Activated CD4-positive, alpha-beta T cell treated with anti-CD3 and anti-CD28 coated beads, Interleukin-2, Interleukin-4, amounts not matched to agents 100 ng/mL and 50 ng/mL, durations not matched to agents 16 hours and 8 hours (primary cell): ENCODE data around the gene P2RY6.

Source experiments
- DNase-seq: peaks from one replicate; pipeline ENCODE4 v3.0.0-alpha.2; 2020; ENCODE audit warnings: low spot score

P2RY6 gene

GRCh38 chr11:73337846-73338245, 65.7 kb downstream of the P2RY6 start:
- DNase-seq: no peak

GRCh38 chr11:73338279-73338678, 66.1 kb downstream of the P2RY6 start:
- DNase-seq: no peak

GRCh38 chr11:73340164-73340563, 68.0 kb downstream of the P2RY6 start:
- no peak for DNase-seq

GRCh38 chr11:73342633-73343032, 70.5 kb downstream of the P2RY6 start:
- no peak for DNase-seq

GRCh38 chr11:73343076-73343873, 71.1 kb downstream of the P2RY6 start:
- no peak for DNase-seq

GRCh38 chr11:73344191-73344607, 72.1 kb downstream of the P2RY6 start:
- DNase-seq: no peak

- no peak for DNase-seq
Measured at GRCh38 chr11:73345481-73346160, 73.5 kb downstream of the P2RY6 start.

GRCh38 chr11:73346186-73346935, 74.2 kb downstream of the P2RY6 start:
- no peak for DNase-seq

- DNase-seq: no peak
Measured at GRCh38 chr11:73347067-73347466, 74.9 kb downstream of the P2RY6 start.
